H1 (cell line): ENCODE measurements around the gene RAB32. TPM values are rescaled to one million over a fixed set of nuclear protein-coding genes. Genes with fewer than 3 reads are reported as not detected.

Source experiments
- CTCF ChIA-PET: fragments of 300-600 bp; sonication (Branson Sonifier 250); formaldehyde crosslinking; loops from one replicate; lab custom pipeline; 2021; ENCODE audit not compliant: partially characterized antibody; lab: Charles Lee
- POLR2A ChIA-PET: fragments of 300-600 bp; sonication (Branson Sonifier 250); formaldehyde crosslinking; loops from one replicate; lab custom pipeline; 2021; ENCODE audit warnings: inconsistent platforms; ENCODE audit not compliant: partially characterized antibody; lab: Charles Lee
- DNase-seq, 2 experiments: peaks; one replicate each; pipeline versions ENCODE4 v3.0.0 to v3.0.0-alpha.2; 2010 to 2022; ENCODE audit warnings: low spot score in 2 of 2, low read depth in 1 of 2, mixed read lengths in 1 of 2
- FAIRE-seq: peaks from 2 replicates; lab custom pipeline; 2011; peaks lifted over from hg19 to GRCh38; lab: Jason Lieb, UNC
- H2AFZ ChIP-seq: 2 replicates; pipeline ENCODE4 v1.8.1; 2012; ENCODE audit warnings: low read length, inconsistent platforms
- H2AK5ac ChIP-seq: 2 replicates; pipeline ENCODE4 v1.6.1; 2013; ENCODE audit warnings: low read depth, low read length
- H2BK120ac ChIP-seq: replicated peaks from 2 replicates; pipeline ENCODE3; 2013; ENCODE audit warnings: low read depth, low read length, inconsistent platforms
- H2BK12ac ChIP-seq: 2 replicates; pipeline ENCODE4 v1.6.1; 2013; ENCODE audit warnings: low read depth, low read length
- H2BK15ac ChIP-seq: 2 replicates; pipeline ENCODE4 v1.6.1; 2013; ENCODE audit warnings: low read length
- H2BK20ac ChIP-seq: 2 replicates; pipeline ENCODE4 v1.6.1; 2013; ENCODE audit warnings: low read length
- H2BK5ac ChIP-seq: 2 replicates; pipeline ENCODE4 v1.6.1; 2013; ENCODE audit warnings: low read depth, low read length
- H3K14ac ChIP-seq: 2 replicates; pipeline ENCODE4 v1.6.1; 2013; ENCODE audit warnings: inconsistent platforms; ENCODE audit not compliant: insufficient read length
- H3K18ac ChIP-seq: 2 replicates; pipeline ENCODE4 v1.6.1; 2013; ENCODE audit warnings: low read length; ENCODE audit errors: extremely low read depth
- H3K23ac ChIP-seq: 2 replicates; pipeline ENCODE4 v1.6.1; 2013; ENCODE audit warnings: inconsistent platforms; ENCODE audit not compliant: insufficient read length
- H3K23me2 ChIP-seq: 2 replicates; pipeline ENCODE4 v1.6.1; 2013; ENCODE audit warnings: low read depth, low read length
- H3K27ac ChIP-seq: 2 replicates; pipeline ENCODE4 v1.6.1; 2011; ENCODE audit warnings: low read depth, low read length, inconsistent platforms
- H3K27me3 ChIP-seq, 4 experiments: replicated peaks in 1 of 4; 1 replicate in 1 of 4; 2 replicates in 3 of 4; pipeline versions ENCODE4 v1.6.1 to v1.8.1; 2011 to 2013; ENCODE audit warnings: low read length in 3 of 4, mild to moderate bottlenecking in 3 of 4, inconsistent platforms in 2 of 4, mixed read lengths in 2 of 4, moderate library complexity in 1 of 4; ENCODE audit not compliant: control insufficient read depth in 3 of 4, insufficient read depth in 3 of 4; ENCODE audit errors: extremely low read depth in 1 of 4
- H3K36me3 ChIP-seq, 4 experiments: 2 replicates each; pipeline versions ENCODE4 v1.6.1 to v1.8.1; 2011 to 2013; ENCODE audit warnings: mild to moderate bottlenecking in 4 of 4, low read length in 3 of 4, moderate library complexity in 2 of 4, control low read depth in 1 of 4, inconsistent platforms in 1 of 4; ENCODE audit not compliant: insufficient read depth in 4 of 4, control insufficient read depth in 2 of 4
- H3K4ac ChIP-seq: replicated peaks from 2 replicates; pipeline ENCODE3; 2013; ENCODE audit warnings: low read length, low read depth, mixed read lengths, inconsistent platforms; ENCODE audit not compliant: insufficient read length
- H3K4me1 ChIP-seq, 4 experiments: replicated peaks in 1 of 4; 1 replicate in 1 of 4; 2 replicates in 3 of 4; pipeline versions ENCODE4 v1.6.1 to v1.8.1; 2011 to 2013; ENCODE audit warnings: low read length in 3 of 4, inconsistent platforms in 2 of 4, mixed read lengths in 1 of 4; ENCODE audit not compliant: insufficient read depth in 4 of 4, control insufficient read depth in 3 of 4
- H3K4me2 ChIP-seq, 2 experiments: 2 replicates each; pipeline versions ENCODE4 v1.6.1 to v1.8.1; 2011 to 2013; ENCODE audit warnings: low read depth in 2 of 2, low read length in 2 of 2, control low read depth in 1 of 2, inconsistent platforms in 1 of 2, mild to moderate bottlenecking in 1 of 2; ENCODE audit not compliant: insufficient read depth in 1 of 2
- H3K4me3 ChIP-seq, 4 experiments: fragments of 200-600, 300-600 bp in 1 of 4; sonication (generic), shearing (Covaris generic), sonication (Bioruptor Twin) in 1 of 4; 2 replicates each; pipeline versions ENCODE4 v1.5.1 to v1.8.1; 2011 to 2016; ENCODE audit warnings: low read length in 4 of 4, low read depth in 3 of 4, control low read depth in 2 of 4, inconsistent platforms in 2 of 4, mild to moderate bottlenecking in 2 of 4, mixed read lengths in 1 of 4, moderate library complexity in 1 of 4; ENCODE audit not compliant: insufficient read depth in 2 of 4; ENCODE audit errors: extremely low read depth in 1 of 4
- H3K56ac ChIP-seq: replicated peaks from 2 replicates; pipeline ENCODE3; 2013; ENCODE audit warnings: low read depth, mild to moderate bottlenecking, mixed read lengths, low read length, inconsistent platforms; ENCODE audit not compliant: insufficient read length
- H3K79me1 ChIP-seq: 2 replicates; pipeline ENCODE4 v1.6.1; 2013; ENCODE audit warnings: low read depth, low read length, control low read depth
- H3K79me2 ChIP-seq, 2 experiments: 2 replicates each; pipeline versions ENCODE4 v1.6.1 to v1.8.1; 2012 to 2013; ENCODE audit warnings: low read length in 2 of 2, mild to moderate bottlenecking in 2 of 2, inconsistent platforms in 1 of 2; ENCODE audit not compliant: insufficient read depth in 2 of 2, control insufficient read depth in 1 of 2
- H3K9ac ChIP-seq, 4 experiments: replicated peaks in 1 of 4; 1 replicate in 1 of 4; 2 replicates in 3 of 4; pipeline versions ENCODE4 v1.6.1 to v1.8.1; 2011 to 2013; ENCODE audit warnings: low read depth in 3 of 4, low read length in 3 of 4, control low read depth in 2 of 4, mild to moderate bottlenecking in 2 of 4, moderate library complexity in 2 of 4, inconsistent platforms in 1 of 4; ENCODE audit errors: extremely low read depth in 1 of 4
- H3K9me3 ChIP-seq, 2 experiments: 2 replicates each; pipeline versions ENCODE4 v1.6.1 to v1.8.1; 2012 to 2013; ENCODE audit warnings: mild to moderate bottlenecking in 2 of 2, moderate library complexity in 2 of 2, control low read depth in 1 of 2, inconsistent platforms in 1 of 2, low read depth in 1 of 2, low read length in 1 of 2, mixed read lengths in 1 of 2; ENCODE audit not compliant: insufficient read depth in 2 of 2
- H4K20me1 ChIP-seq, 2 experiments: replicated peaks in 1 of 2; 2 replicates each; pipeline versions ENCODE3 to v1.8.1; 2011 to 2013; ENCODE audit warnings: inconsistent platforms in 2 of 2, low read length in 2 of 2, mild to moderate bottlenecking in 1 of 2; ENCODE audit not compliant: insufficient read depth in 2 of 2, control insufficient read depth in 1 of 2
- H4K5ac ChIP-seq: 2 replicates; pipeline ENCODE4 v1.6.1; 2013; ENCODE audit warnings: low read length, low read depth, mixed read lengths, inconsistent platforms; ENCODE audit not compliant: insufficient read length
- H4K8ac ChIP-seq: 2 replicates; pipeline ENCODE4 v1.8.0; 2013; ENCODE audit warnings: mild to moderate bottlenecking, moderate library complexity, low read length, inconsistent platforms; ENCODE audit not compliant: insufficient read depth; ENCODE audit errors: extremely low read depth
- H4K91ac ChIP-seq: replicated peaks from 2 replicates; pipeline ENCODE3; 2013; ENCODE audit warnings: low read length, mixed read lengths, inconsistent platforms; ENCODE audit not compliant: insufficient read length
- EP300 ChIP-seq, 2 experiments: IDR thresholded peaks; 1 replicate in 1 of 2; 2 replicates in 1 of 2; pipeline ENCODE4 v1.6.1; 2011 to 2012; ENCODE audit warnings: low read depth in 2 of 2, low read length in 2 of 2, mild to moderate bottlenecking in 2 of 2, borderline replicate concordance in 1 of 2, inconsistent platforms in 1 of 2, moderate library complexity in 1 of 2
- EZH2 ChIP-seq: fragments of 200-600 bp; sonication (generic); IDR thresholded peaks from 2 replicates; pipeline ENCODE4 v1.7.1; 2012; ENCODE audit warnings: low read depth, mild to moderate bottlenecking, moderate library complexity, low read length, inconsistent platforms; ENCODE audit not compliant: severe bottlenecking
- HDAC2 ChIP-seq, 2 experiments: fragments of 300-600 bp in 1 of 2; sonication (generic) in 1 of 2; IDR thresholded peaks; 2 replicates each; pipeline ENCODE4 v1.6.1; 2011 to 2012; ENCODE audit warnings: low read depth in 2 of 2, low read length in 2 of 2, mild to moderate bottlenecking in 2 of 2, moderate library complexity in 2 of 2, borderline replicate concordance in 1 of 2, inconsistent platforms in 1 of 2
- NANOG ChIP-seq: IDR thresholded peaks from 2 replicates; pipeline ENCODE4 v1.6.1; 2011; ENCODE audit warnings: low read length, low read depth, mild to moderate bottlenecking, inconsistent platforms; ENCODE audit not compliant: insufficient read depth, poor library complexity, severe bottlenecking
- POLR2AphosphoS5 ChIP-seq: IDR thresholded peaks from 2 replicates; pipeline ENCODE4 v1.6.1; 2011; ENCODE audit warnings: low read depth, low read length
- RFX5 ChIP-seq: IDR thresholded peaks from 2 replicates; pipeline ENCODE4 v1.6.1; 2011; ENCODE audit warnings: low read depth, low read length, improper control_type of control experiment, borderline replicate concordance
- SP2 ChIP-seq: IDR thresholded peaks from 2 replicates; pipeline ENCODE4 v1.6.1; 2012; ENCODE audit warnings: mild to moderate bottlenecking, low read length, inconsistent platforms
- TEAD4 ChIP-seq: IDR thresholded peaks from 2 replicates; pipeline ENCODE4 v1.6.1; 2012; ENCODE audit warnings: low read depth, low read length, inconsistent platforms, mixed read lengths
- WGBS, 2 experiments: shearing (Covaris generic) in 1 of 2; methylation state at CpG; one replicate each; pipeline versions ENCODE4 v1.1.6 to v1.1.7; 2013 to 2015; ENCODE audit warnings: low lambda C conversion rate in 2 of 2, mixed read lengths in 2 of 2, inconsistent platforms in 1 of 2, low coverage in 1 of 2, missing lambda C conversion rate in 1 of 2; ENCODE audit not compliant: insufficient replicate concordance in 2 of 2, insufficient coverage in 1 of 2, insufficient read length in 1 of 2; ENCODE audit errors: extremely low coverage in 1 of 2, missing lambda C conversion rate in 1 of 2; 5-methylcytosine and 5-hydroxymethylcytosine counted together
- polyA plus RNA-seq, 7 experiments: library from polyadenylated mRNA; depleted of rRNA in 3 of 7; stranded (reverse) in 5 of 7; unstranded in 2 of 7; fragments of >200 nt in 5 of 7; fragments of 200-250 nt in 2 of 7; gene quantifications; 1 replicate in 5 of 7; 2 replicates in 1 of 7; 4 replicates in 1 of 7; pipeline versions ENCODE4 v1.2.1 to v1.2.3, GENCODE V29; 2011 to 2013; ENCODE audit warnings: missing spikeins in 2 of 7, mixed read lengths in 2 of 7
- total RNA-seq: library from RNA; stranded (reverse); fragmentation: NEBNext Ultra II Directional; extraction: Animal tissue kit (Norgen Biotek cat#: 25700); gene quantifications from 2 replicates; pipeline ENCODE4 v1.2.1, GENCODE V29; 2021
- TF ChIP-seq, protein P1 (sequence below): IDR thresholded peaks from 2 replicates; pipeline ENCODE4 v1.6.1; 2012; ENCODE audit warnings: inconsistent platforms

Gene RAB32
- total and polyA plus RNA-seq, 2 of the 8 experiments (the other 6 are each of a cell fraction or from before 2014, with no cell fraction given) = 3.9 to 6.3 TPM

DNA sequence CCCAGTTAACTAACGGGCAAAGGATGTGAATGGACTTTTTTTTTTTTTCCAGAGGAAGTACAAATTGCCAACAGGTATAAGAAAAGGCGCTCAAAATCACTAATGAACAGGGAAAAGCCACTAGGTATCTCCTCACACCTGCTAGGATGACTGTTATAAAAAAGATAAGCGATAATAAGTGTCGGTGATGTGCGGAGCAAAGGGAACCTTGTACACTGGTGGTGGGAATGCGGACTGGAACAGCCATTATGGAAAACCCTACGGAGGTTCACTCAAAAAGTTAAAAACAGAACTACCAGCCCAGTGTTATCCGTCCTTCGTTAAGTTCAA is 787 bp upstream of the RAB32 start:
- peak overlapping the region; percentile 48 to 67 (median 61) for H3K4me3 ChIP-seq

More for the DNA sequence above, 787 bp upstream of the RAB32 start:
- Histone ChIP-seq H3K18ac (no peak overlapping the region), H3K9me3 (no peaks in the 10 kb centered on the region), H2BK15ac (no peak overlapping the region), H3K36me3 (no peaks in the 10 kb centered on the region), H2BK20ac (no peak overlapping the region), H3K27ac (no peak overlapping the region), H3K23ac (no peak overlapping the region), H3K4me1 (peaks cover 0 to 2% (median under 1%) of the 10 kb centered on the region in 4 experiments; a peak in 2 of 7 replicates), H3K4me2 (peak overlapping the region; percentile 42 to 78; a peak in 3 of 4 replicates), H3K14ac (no peak overlapping the region), H4K20me1 (no peaks in the 10 kb centered on the region), H3K56ac (no peak overlapping the region), H2BK12ac (no peak overlapping the region), H4K5ac (no peak overlapping the region), H2BK120ac (no peak overlapping the region), H3K79me1 (no peaks in the 10 kb centered on the region), H3K79me2 (peaks cover 0 to 5% of the 10 kb centered on the region in 2 experiments; a peak in 1 of 4 replicates), H4K8ac (peak overlapping the region; percentile 96; the same call in 1 of the 2 replicates), H2AFZ (peak overlapping the region; percentile 16; the same call in 1 of the 2 replicates), H2AK5ac (no peak overlapping the region), H2BK5ac (no peak overlapping the region), H3K23me2 (peaks cover 4% of the 10 kb centered on the region; the same call in 1 of the 2 replicates), H3K27me3 (no peaks in the 10 kb centered on the region; a peak in 3 of 7 replicates), H3K4ac (no peak overlapping the region), H3K9ac (peak overlapping the region in 1 of 4 experiments; percentile 8; a peak in 1 of 7 replicates), H4K91ac (peak overlapping the region; percentile 5)
- DNase-seq = no peak
- CTCF ChIA-PET = interaction anchor here (0.9 kb wide), 1 partner anchor 103 kb away, joined by 3 read pairs; no protein-coding TSS in a partner anchor
- WGBS, 2 experiments = 70% methylated on average over 9 of the region's 9 CpGs; no CpG with 5 or more reads in 1 of the 2 experiments
- POLR2A ChIA-PET = interaction anchor here (1.0 kb wide), 1 partner anchor 579 kb away, joined by 4 read pairs; the partner anchor contains the start of gene SHPRH
- no peak for FAIRE-seq
- no peak for TF ChIP-seq EZH2
- no peak for TF ChIP-seq SP2
- no peak for TF ChIP-seq TEAD4
- no peak for TF ChIP-seq HDAC2 (IDR thresholded peaks at IDR 0.05; ENCODE audit: borderline replicate concordance in 1 of 2, low read depth in 2 of 2, low read length in 2 of 2)
- no peak for TF ChIP-seq EP300 (IDR thresholded peaks at IDR 0.05; ENCODE audit: borderline replicate concordance in 1 of 2, low read depth in 2 of 2, low read length in 2 of 2)
- TF ChIP-seq, protein P1, sequence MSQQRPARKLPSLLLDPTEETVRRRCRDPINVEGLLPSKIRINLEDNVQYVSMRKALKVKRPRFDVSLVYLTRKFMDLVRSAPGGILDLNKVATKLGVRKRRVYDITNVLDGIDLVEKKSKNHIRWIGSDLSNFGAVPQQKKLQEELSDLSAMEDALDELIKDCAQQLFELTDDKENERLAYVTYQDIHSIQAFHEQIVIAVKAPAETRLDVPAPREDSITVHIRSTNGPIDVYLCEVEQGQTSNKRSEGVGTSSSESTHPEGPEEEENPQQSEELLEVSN = no peak
- TF ChIP-seq POLR2AphosphoS5 = no peak
- TF ChIP-seq NANOG = no peak
- TF ChIP-seq RFX5 = no peak
